Tongue (tissue), 2 donors: Measurements from ENCODE around the gene PACS1. TPM values are rescaled to one million over a fixed set of nuclear protein-coding genes. Genes with fewer than 3 reads are reported as not detected.
"Not testable (repeated sequence)": the region's sequence is repeated elsewhere in the genome, so short reads cannot be mapped to it uniquely, and the experiment has no call there.

Experiments used
- DNase-seq: peaks from one replicate; pipeline ENCODE4 v3.0.0-alpha.2; 2015
- total RNA-seq: library from RNA; depleted of rRNA; stranded (reverse); fragments of >200 nt; gene quantifications from one replicate; pipeline ENCODE4 v1.2.3, GENCODE V29; 2014

The PACS1 gene
- total RNA-seq, 1 donor from 2014 or later: 27.0 TPM

DNA sequence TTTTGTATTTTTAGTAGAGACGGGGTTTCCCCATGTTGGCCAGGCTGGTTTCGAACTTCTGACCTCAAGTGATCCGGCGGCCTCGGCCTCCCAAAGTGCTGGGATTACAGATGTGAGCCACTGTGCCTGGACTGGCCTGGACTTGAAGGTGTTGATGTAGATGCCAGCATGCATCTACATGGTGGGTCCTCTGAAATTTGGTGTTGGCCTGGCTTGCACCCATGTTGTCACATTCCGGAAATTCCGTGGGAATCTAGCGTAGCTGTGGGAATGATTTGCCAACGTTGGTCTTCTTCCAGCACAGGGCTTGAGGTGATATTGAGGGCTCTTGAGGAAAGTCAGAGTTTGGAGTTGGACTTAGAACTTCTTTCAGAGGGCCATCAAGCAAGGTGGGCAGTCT is 6.5 kb downstream of the PACS1 start:
- DNase-seq: no peak

DNA sequence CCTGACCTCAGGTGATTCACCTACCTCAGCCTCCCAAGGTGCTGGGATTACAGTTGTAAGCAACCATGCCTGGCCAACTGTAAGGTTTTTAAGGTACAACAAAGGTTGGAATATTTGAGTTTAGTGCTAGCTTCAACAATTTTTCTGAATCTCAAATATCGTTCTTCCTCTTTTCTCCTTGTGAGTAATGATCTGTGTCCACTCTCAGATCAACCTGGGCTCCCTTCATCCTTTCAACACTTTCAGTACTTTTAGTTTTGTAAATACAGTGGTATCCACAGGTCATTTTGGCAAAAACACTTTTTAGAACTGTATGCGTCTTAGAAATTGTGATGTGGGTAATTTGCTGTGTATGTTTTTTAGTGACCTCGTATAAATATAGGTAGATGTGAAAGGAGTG is 7.9 kb downstream of the PACS1 start:
- DNase-seq: no peak

DNA sequence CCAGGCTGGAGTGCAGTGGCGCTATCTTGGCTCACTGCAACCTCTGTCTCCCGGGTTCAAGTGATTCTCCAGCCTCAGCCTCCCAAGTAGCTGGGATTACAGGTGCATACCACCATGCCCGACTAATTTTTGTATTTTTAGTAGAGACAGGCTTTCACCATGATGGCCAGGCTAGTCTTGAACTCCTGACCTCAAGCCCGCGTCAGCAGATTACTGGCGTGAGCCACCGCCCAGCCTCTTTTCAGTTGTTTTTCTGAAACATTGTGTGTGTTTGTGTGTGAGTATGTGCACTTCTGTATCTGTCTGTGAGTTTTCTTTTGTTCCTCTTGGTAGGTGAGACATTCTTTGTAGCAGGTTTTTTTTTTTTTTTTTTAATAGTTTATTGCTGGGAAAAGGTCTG is 8.9 kb downstream of the PACS1 start:
- not testable (repeated sequence) for DNase-seq

DNA sequence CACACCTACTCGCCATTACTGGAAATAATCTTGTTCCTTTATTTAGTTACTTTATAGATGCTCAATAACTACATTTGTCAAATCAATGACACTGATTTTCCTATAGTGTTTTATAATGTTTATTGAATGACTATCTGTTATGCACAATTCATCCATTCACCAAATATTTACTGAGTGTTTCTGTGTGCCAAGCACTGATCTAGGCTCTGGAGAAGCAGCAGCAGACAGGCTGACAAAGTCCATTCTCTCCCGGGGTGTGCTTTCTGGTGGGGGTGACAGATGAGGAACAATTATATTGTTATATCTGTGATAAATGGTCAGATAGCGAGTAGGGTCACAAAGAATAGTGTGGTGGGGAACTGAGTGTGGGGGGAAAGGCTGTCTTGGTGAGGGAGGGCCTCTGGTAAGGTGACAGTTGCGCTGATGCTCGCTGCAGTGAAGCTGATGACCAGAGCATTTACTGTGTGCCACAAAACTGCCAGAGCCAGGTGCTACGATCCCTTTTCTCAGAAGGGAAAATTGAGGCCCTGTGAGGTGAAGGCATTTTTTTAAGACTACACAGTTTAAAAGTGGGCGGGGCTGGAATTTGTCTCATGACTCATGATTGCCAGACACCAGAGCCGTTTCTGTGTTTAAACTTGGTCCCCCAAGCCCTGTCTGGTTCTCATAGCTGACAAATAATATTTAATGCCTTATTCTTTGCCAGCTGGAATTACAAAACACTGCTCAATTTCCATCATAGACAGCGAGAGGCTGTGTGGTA is 10.2 kb downstream of the PACS1 start:
- no peak for DNase-seq

DNA sequence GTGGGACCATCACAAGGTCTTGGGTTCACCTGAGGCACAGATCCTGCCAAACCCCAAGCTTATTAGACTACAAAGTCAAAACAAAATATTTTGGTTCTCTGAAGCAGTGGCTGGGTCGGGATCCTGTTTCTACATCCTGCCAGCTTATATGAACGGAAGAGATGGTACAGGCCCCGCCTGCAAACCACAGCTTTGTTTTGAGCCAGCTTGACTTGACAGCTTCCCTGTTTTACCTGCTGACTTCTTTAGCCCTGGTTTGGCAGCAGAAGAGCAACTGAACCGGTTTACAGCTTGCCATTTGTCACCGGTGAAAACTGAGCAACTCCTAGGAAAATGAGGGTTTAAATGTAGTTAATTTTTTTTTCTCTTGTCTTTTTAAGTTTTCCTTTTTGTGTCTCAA is 11.4 kb downstream of the PACS1 start:
- DNase-seq: peak; percentile 41

DNA sequence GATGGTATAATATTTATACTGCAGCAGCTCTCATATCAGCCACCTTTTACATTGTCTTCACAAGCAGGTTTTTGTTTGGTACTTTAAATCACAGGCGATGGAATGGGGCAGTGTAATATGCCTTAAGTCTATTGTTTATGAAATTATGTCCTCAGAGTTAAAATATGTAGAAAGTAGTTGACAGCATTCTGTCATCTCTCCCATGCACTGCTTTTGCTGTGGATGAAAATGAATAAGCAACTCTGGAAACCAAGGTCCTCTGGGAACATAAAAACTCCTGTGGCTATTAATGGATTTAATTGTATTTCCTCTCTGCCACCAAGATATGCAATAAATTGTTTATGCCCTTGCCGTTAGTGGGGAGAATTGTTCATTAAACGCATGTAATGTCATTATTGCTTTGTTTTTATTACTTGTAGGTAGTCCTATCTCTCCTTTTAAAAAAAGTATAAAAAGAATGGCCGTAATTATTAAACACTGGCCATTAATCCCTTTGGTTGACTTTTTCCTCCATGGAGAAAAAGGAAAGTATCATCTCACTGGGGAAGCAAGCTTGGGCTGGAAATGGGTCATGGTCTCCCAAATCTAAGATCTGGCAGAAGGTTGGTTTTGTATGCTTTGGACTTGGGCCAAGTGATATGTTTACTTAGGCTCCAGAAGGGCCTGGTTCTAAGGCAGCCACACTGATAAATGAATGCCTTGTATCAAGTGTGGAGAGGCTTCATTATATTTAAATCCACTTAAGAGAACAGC is 13.1 kb downstream of the PACS1 start:
- DNase-seq: peak; percentile 25

DNA sequence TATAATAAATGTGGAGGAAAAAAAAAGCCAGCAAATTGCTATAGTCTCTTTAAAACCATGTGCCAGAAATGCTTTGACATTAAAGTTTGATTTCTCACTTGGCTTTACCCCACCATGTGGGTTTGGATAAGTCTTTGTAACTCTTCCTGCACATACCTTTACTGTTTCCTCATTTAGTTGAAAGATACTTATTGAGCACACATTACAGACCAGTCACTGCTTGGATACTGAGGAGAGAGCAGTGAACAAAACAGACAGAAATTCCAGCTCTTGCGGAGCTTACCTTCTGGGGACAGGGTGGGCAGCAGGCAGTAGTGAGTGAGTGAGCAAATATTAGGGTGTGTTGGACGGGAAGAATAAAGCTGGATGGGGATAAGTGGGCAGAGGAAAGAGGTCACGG is 13.7 kb downstream of the PACS1 start:
- no peak for DNase-seq

DNA sequence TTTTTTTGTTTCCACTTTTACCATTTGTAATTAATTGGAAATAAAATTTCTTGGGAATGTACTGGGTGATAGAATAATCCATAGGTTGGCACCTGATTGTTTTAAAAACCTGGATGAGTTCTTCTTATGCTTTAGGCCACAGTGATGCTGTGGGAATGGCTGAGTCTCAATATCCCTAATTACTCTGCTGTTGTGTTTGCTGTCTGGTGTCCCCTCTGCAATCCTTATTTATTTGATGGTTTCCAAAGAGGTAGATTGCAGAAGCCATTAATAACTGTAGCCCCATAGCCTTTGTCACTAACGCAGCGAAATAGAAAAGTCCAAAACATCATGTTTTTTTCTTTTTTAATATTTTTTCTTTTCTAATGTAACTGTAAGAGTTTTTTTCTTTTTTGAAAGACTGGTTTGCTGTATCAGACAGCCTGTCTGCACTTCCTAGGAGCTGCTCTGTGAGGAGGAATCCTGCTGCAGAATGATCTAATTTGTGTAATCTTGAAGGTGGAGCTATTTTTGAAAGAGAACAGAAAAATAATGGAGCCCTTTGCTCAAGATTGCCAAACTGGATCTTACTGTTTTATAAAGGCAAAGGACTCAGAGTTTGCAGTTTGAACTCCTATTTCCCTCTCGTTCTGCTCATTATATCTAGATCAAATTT is 14.9 kb downstream of the PACS1 start:
- no peak for DNase-seq

DNA sequence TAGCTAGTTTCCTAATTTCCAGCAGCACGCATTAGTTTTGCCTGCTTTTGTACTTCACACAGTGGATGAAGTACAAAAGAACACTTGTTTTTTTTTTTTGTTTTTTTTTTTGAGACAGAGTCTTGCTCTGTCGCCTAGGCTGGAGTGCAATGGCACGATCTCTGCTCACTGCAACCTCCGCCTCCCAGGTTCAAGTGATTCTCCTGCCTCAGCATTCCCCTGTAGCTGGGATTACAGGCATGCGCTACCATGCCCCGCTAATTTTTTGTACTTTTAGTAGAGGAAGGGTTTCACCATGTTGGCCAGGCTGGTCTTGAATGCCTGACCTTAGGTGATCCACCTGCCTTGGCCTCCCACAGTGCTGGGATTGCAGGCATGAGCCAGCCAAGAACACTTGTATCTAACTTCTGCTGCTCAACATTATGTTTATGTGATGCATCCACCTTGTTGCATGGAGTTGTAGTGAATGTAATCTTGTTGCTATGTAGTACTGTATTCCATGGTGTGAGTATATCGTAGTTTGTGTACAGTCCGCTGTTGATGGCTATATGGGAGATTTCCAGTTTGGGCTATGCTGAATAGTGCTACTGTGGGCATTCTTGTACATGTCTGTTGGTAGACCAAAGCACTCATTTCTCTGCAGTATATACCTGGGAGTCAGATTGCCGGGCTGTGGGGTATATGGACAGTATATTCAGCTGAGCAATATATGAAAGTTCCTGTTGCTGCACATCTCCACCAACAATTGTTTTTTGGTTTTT is 17.3 kb downstream of the PACS1 start:
- DNase-seq: no peak

DNA sequence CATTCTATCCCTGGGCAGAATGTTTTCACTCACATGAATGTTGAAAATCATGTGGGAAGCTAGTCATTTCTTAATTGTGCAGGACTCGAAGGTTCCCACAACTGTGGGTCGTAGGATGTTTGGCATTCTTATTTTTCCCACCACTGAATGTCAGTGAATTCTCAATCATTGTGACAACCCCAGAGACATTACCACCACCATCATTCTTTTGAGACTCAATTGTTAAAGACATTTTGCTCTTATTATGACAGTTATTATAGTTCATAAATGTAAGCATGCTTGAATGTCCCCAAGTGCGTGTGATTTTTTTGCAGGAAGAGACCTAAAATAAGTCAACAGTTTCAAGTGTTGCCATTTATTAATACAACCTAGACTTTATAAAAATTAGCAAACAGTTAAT is 19.0 kb downstream of the PACS1 start:
- no peak for DNase-seq

DNA sequence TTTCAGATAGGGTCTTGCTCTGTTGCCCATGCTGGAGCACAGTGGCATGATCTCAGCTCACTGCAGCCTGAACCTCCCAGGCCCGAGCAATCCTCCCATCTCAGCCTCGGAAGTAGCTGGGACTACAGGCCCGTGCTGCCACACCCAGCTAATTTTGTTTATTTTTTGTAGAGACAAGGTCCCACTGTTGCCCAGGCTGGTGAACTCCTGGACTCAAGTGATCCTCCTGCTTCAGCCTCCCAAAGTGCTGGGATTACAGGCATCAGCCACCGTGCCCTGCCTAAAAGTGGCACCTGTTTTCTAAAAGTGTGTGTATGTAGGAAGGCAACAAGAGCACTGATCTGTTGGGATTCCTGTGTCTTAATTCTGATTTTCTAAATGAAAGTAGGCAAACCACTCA is 20.2 kb downstream of the PACS1 start:
- no peak for DNase-seq

DNA sequence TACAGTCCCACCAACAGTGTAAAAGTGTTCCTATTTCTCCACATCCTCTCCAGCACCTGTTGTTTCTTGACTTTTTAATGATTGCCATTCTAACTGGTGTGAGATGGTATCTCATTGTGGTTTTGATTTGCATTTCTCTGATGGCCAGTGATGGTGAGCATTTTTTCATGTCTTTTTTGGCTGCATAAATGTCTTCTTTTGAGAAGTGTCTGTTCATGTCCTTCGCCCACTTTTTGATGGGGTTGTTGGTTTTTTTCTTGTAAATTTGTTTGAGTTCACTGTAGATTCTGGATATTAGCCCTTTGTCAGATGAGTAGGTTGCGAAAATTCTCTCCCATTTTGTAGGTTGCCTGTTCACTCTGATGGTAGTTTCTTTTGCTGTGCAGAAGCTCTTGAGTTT is 22.1 kb downstream of the PACS1 start:
- DNase-seq: not testable (repeated sequence)

DNA sequence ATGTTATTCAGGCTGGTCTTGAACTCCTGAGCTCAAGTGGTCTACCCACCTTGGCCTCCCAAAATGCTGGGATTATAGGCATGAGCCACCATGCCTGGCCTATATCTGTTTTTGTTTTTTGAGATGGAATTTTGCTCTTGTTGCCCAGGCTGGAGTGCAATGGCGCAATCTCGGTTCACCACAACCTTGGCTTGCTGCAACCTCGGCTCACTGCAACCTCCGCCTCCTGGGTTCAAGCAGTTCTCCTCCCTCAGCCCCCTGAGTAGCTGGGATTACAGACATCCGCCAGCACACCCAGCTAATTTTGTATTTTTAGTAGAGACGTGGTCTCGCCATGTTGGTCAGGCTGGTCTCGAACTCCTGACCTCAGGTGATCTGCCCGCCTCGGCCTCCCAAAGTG is 29.7 kb downstream of the PACS1 start:
- DNase-seq: not testable (repeated sequence)

DNA sequence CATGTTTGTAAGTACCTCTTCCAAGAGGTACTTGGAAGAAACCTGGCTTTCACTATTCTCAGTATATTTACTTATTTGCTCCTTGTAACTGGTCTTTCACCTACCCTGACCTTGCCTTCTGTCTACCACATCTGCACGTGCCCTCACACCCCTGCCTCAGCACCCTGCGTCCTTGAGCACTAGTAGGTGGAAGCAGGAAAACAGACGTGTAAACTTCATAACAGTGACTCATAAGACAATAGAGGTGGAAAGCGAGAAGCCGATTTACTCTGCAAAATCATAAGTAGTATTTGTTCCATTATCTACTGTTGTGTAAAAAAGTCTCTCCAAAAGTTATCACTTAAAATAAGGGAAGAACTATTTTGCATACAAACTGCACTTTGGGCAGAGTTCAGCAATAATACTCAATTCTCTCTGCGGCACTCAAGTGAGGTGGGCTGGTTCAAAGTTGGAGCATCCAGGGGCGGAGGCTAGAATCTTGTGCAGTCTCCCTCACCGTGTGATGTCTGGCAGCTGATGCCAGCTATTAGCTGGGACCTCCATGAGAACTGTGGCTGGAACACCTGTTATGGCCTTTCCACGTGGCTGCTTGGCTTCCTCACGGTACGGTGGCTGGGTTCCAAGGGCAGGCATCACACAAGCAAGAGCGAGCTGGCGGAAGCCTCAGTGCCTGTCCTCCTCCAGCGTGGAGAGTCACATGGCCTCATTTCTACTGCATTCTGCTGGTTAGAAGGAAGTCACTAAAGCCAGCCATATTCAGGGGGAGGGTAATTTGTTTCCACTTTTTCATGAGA is 30.4 kb downstream of the PACS1 start:
- DNase-seq: peak; percentile 7

DNA sequence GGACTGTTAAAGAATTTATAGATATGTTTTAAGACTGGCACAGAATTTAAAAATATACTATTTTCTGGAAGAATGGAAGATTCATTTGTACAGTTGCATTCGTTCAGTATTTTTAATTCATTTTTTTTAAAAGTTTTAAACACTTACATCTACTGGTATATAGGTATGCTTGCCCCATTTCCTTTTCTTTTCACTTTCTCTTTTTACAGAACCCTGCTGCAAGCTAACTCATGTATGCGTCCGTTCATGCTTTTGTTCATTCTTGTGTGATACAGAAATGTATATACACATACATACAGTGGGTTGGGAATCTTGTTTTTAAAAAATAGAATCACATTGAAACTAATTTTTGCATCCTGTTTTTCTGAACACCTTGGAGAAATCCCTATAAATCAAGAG is 31.0 kb downstream of the PACS1 start:
- no peak for DNase-seq

DNA sequence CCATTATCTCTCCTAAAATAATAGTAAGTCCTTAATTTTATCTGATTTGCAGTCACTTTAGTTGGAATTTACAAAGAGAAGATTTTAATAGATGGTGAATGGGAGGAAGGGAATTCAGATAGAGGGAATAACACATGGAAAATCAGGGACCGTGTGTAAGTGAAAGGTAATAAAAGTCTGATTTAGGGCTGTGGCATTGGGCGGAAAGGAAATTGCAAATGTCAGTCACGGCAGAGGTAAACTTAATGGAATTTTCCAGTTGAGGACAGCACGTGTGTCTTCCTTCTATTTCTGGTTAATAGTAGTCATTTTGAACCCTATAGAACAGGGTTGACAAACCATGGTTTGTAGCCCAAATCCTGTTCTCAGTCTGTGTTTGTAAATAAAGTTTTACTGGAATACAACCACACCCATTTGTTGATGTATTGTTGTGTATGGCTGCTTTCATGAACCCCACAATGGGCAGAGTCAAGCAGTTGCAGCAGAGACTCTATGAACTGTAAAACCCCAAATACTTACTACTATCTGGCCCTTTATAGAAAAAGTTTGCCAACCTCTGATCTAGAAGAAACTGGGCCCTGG is 34.1 kb downstream of the PACS1 start:
- no peak for DNase-seq

DNA sequence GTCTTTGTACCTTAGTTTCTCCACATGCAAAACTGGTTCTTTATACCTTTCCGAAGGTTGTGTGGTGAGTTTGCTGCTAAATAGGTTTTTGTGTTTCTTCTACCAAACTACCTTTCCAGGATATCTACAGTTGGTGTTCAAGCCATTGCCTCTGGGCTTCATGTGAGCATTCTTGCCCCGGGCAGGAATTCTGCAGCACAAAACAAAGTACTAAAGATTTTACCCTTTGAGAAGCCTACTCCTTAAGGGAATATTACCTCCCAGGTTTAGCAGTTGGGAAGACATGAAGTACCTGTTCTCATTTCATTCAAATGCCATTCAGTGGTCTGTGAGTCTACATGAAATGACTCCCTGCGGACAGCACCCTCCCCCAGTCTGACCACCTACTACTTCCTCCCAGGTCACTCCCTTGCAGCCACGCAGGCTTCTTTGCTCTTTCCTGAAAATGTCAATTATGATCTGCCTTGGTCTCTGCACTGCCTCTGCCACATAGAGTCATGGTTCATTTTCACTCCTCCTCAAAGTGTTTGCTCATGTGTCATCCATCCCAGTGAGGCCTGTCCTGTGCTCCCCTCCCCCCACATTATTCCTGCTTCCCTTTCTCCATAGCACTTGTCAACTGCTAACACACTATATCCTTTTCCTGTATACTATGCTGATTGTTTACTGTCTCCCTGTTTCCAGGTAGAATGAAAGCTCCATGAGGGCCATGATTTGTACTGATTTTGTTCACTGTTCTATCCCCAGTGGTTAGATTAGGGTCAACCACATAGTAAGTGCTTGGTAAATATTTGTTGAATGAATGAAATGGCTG is 36.9 kb downstream of the PACS1 start:
- DNase-seq: no peak

DNA sequence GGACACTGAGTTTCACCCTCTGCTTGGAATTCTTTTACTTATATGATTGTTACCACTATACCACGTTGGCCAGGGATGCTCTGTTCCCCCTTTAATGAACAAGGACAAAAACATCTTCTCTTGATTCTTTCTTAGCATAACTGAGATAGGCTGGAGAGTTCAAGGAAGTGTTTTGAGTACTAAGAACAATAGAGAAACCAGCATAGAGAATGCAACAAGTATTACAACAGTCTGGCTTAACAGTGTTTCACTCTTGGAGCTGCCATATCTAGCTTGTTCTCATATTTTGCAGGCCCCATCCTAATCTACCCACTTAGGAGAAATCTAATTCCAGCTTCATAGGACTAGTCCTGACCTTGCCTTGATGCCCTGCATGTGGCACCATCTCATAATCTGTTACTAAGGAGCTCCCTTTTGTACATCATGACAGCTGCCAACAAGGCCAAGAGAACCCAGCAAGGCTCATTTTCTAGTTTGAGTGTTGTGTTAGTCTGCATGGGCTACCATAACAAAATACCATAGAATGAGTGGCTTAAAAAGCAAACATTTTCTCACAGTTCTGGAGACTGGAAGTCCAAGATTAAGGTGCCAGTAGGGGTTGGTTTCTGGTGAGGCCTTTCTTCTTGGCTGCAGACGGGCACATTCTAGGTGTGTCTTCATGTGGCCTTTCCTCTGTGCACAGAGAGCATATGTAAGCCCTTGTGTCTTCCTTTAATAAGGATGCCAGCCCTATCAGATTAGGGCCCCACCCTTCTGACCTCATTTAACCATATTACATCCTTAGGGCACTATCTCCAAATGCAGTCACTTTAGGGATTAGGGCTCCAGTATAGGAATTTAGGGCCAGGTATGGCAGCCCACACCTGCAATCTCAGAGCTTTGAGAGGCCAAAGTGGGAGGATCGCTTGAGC is 37.8 kb downstream of the PACS1 start:
- DNase-seq: no peak

DNA sequence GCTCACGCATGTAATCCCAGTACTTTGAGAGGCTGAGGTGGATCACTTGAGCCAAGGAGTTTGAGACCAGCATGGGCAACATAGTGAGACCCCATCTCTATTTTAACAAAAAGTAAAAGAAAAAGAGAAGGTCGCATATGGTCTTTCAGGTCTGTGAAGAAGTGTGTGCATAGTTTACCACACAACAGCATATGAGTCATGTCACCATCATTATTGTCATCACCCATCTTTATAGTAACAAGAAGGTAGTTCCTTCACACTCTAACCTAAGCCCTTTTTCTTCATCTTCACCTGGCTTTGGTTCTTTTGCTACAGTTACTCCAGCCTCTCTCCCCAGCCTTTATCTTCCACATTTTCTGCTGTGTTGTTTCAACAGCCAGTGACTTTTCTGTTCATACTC is 39.2 kb downstream of the PACS1 start:
- no peak for DNase-seq
